ENCODE measurements around the gene RELCH.

The RELCH gene

DNA sequence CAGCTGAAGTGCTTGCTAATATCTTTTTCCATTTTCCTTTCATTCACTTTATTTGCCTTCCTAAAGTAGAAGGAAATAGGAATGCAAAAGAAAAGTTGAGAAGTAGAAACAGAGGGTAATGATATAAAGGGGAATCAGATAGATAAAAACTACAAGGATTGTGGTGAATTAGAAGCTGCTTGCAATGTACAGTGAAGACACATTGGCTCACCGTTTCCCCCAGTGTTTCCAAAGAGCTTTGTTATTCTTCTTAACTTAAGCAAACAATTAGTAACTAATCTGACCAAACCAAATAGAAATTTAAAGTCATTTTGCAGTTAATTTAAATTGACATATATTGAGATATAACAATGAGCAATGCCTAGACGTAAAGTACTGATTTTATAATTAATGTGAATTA is 63.4 kb downstream of the RELCH start:
- DNase-seq = no peak

GRCh38 chr18:62258093-62258492 is 71.0 kb downstream of the RELCH start:
- DNase-seq = no peak

- DNase-seq = no peak
Measured at GRCh38 chr18:62258616-62259015, 71.6 kb downstream of the RELCH start.

DNA sequence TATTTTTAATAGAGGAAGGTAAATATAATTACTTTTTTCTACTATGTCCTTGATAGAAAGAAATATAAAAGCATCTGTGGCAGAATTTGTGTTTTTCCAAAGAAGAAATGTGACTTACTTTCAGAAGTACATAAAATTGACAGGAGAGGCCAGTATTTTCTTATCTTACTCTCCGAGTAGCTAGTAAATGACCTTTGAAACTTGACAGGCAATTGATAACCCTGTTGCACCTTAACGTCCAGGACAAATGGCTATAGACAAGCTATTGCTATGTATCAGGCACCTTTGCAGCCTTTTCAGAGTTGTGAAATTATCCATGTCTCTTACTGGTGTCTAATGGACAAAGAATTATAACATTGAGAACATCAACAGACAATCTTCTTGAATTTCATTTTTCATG is 75.0 kb downstream of the RELCH start:
- DNase-seq = no peak

GRCh38 chr18:62264984-62265383 is 77.9 kb downstream of the RELCH start:
- DNase-seq = no peak

DNA sequence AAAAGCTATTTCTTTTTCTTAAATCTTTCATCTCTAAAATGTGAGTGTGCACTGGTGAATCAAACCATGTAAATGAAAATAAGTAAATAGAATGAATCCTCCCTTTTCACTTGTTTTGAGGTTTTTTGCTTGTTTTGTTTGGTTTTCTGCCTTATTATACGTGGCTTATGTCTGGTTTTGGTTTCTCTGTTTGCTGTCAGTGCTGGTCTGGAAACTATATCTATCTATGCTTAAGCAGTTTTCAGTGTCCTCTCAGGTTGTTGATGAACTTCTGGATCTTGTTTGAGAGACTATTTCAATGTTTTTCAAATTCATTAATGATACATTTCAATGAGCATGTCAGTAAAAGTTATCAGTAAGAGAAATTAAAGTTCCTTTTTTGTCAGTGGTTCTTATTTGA is 90.0 kb downstream of the RELCH start:
- no peak for DNase-seq

GRCh38 chr18:62279561-62279960 is 92.5 kb downstream of the RELCH start:
- DNase-seq = no peak

DNA sequence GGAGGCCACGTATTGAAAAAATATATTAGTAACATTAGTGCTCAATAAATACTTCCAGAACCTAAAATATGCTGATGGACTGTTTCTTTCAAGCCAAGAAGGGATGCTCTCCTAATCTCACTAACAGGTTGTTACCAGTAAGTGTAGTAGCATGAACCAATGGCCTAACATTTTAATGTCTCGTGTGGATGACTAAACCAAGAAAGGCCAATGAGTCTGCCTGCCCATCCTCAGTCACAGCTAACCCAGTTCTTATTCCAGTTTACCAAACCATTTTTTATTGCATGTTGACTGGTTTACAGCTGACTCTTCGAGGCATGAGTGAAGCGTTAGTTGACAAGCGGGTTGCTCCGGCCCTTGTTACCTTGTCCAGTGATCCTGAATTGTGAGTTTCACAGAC is 93.0 kb downstream of the RELCH start:
- no peak for DNase-seq

DNA sequence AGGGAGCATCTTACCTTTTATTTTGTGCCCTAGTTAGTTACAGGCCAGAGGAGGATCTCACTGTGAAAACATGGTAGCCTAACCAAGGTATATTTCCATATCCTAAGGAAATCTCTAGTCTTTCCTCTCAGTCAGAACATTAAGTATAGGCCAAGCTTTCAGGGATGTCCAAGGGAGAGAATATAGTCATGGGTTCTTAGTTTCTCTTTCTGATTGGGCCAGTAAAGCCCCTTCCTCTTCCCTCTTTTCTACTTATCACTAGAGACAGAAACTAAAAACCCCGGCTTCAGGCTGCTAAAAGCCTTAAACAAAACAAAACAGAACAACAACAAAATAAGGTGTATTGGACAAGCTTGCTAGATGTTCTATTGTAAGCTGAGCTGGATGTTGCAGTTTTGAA is 93.7 kb downstream of the RELCH start:
- DNase-seq = no peak

DNA sequence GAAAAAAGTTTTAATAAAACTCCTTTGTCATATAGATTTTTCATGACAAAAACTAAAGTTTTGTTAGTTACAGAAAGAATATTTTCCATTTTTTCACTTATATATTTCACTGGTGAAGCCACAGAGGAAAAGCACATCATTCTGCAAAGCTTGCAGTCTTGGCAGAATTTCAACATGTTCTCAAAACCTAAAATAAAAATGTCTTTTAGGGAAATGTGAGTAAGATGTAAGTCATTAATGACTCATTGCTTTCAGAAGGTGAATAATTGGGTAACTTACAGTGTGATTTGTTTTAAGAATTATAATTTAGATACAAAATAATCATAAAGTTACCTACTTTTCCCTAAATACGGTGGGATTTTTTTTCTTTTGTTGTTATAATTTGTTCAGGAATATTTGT is 94.6 kb downstream of the RELCH start:
- no peak for DNase-seq

DNA sequence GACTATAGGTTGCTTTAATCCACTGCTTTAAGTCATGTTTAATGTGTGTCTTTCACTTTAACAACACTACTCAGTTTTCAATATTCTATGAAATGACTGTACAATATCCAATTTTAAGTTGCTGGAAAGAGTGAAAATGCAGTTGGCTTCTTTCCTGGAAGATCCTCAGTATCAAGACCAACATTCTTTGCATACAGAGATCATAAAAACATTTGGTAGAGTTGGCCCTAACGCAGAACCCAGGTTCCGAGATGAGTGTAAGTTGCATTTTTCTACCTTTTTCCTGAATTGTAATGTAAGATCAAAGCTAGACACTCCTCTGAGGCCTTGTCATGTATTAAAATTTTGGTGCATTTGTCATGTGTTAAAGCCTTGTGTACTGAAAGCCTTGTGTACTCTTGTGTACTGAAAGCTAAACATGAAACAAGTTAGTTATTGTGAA is 95.2 kb downstream of the RELCH start:
- no peak for DNase-seq

GRCh38 chr18:62284637-62285036 is 97.6 kb downstream of the RELCH start:
- DNase-seq = no peak

DNA sequence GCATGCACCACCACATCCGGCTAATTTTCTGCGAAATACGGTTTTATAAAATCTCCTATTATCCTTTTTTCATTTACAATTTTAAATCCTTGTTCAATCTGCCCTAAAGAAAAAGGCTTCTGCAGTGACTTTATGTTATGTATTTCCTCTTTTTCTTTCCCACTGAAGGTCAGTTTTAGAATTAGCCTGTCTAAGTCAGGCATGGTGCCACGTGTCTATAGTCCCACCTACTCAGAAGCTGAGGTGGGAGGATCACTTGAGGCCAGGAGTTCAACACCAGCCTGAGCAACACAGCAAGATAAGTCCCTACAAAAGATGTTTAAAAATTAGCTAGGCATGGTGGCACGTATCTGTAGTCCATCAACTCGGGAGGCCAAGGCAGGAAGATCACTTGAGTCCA is 98.2 kb downstream of the RELCH start:
- DNase-seq = no peak

GRCh38 chr18:62287781-62288664 is 101.0 kb downstream of the RELCH start:
- DNase-seq = no peak

GRCh38 chr18:62288665-62289008 is 101.6 kb downstream of the RELCH start:
- DNase-seq = no peak

DNA sequence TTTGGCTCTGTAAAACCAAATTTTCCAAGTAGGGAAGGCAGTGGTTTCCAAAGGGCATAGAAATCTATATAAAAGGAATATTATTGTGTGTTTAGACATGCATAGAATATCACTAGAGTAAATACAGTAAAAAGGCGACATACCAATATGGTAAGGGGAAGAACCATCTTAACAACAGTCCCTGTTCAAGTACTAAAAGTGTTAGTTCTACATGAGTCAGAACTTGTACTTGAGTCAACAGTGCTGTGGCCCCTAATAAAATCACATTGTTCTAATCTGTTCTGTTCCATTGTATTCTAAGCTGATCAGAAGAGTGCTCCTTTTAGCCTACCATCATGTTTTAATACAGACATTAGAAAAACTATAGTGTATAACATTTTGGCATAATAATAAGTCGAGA is 102.0 kb downstream of the RELCH start:
- no peak for DNase-seq

DNA sequence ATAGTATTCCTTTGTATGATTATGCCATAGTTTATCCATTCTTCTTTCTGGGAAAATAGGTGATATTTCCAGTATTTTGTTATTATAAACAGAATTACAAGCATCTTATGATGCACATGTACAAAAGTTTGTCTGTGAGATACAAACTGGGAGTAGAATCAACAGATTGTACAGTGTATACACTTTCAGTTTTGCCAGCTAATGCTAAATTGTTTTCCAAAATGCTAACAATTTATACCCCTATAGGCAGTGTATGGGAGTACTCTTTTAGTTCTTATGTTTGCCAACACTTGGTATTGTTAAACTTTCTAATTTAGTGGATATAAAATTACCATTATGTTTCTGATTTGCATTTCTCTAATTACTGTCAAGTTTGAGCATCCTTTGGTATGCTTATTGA is 107.0 kb downstream of the RELCH start:
- no peak for DNase-seq

DNA sequence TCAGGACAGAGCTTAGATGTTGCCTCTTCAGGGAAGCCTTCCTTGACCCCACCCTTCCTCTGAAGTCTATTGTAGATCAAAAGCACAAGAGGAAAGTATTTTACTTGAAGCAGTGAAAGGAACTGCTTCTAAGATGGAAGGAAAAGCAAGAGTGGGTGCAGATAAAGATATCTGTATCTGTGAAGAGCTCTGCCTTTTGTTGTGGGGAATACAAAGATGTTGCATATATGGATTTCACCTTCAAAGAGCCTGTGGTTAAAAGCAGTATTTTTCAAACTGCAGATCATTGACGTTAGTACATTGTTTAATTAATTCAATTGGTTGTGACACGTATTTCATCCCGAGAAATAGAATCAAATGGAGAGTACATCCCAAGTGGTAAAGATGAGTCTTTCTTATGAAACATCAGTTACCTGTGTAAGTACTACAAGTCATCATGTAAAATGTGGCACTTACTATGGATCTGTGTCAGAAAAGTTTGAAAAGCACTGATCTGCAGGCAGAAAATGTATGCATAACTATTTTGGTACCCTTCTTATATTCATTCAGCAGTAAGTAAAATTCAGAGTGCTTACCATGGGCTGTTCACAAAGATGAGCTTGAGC is 113.4 kb downstream of the RELCH start:
- no peak for DNase-seq

GRCh38 chr18:62301322-62301721 is 114.3 kb downstream of the RELCH start:
- DNase-seq = no peak

- DNase-seq = no peak
Measured at GRCh38 chr18:62312851-62313250, 125.8 kb downstream of the RELCH start.

DNA sequence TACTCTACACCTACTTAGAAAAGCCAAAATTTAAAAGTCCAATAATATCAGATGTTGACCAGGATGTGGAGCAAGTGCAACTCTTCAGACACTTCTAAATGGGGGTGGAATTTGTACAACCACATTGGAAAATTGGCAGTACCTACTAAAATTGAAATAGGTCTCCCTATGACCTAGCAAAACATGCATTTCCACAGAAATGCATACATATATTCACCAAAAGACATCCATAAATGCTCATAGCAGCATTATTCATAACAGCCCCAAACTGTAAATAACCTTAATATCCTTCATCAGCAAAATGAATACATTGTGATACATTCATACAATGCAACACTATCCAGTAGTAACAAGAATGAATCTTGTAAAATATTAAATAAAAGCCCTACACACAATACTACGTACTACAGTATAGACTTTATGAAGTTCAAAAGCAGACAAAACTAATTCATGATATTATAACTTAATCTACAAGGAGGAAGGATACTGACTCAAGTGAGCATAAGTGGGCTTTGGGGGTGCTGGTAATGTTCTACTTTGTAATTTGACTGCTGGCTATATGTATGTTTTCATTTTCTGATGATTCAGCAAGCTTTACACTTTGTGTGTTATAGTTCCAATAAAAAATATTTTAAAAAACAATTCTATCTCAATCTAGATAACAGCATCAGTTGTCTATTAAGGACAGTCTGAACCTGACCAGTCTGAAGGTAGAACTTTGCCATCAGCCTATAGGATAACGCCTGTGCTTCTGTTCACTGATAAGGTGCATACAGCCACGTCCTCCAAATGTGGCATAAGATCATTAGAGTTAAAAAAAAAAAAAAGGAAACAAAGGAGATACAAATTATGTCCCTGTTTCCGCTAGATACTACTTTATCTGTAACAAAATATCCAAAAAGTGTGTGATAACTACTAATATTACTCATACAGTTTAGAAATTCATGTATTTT is 131.4 kb downstream of the RELCH start:
- no peak for DNase-seq

GRCh38 chr18:62321201-62321600 is 134.1 kb downstream of the RELCH start:
- DNase-seq = no peak

DNA sequence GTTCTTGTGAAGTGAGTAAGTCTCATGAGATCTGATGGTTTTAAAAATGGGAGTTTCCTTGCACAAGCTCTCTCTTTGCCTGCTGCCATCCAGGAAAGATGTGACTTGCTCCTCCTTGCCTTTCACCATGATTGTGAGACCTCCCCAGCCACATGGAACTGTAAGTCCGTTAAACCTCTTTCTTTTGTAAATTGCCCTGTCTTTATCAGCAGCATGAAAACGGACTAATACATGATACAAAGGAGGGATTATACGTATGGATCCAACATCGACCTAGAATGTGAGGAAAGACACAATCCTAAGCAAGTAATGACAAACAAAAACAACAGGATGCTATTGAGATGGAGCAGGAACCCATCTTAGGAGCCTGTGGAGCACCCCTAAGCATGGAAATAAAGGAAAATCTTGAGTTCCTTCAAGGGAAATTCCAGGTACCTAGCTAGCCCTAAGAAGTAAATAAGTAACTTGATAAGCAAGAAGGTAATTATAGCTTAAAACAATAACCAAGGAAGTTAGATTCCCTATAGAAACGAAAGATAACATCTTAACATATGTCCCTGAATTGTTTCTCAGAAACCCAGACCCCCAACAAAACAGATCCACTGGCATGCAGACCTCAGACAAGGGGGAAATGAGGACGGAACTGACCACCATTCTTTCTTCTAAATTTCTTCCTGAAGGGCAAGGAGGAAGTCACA is 136.6 kb downstream of the RELCH start:
- DNase-seq = no peak
